Hepatocyte (in vitro differentiated cells): ENCODE data around the gene OR5B3.

Experiments
- CTCF ChIP-seq: fragments of 200-600 bp; sonication (generic); IDR thresholded peaks from 2 replicates; pipeline ENCODE4 v1.5.1; 2016; ENCODE audit warnings: antibody characterized with exemption, mild to moderate bottlenecking; ENCODE audit not compliant: poor library complexity
- EZH2 ChIP-seq: fragments of 200-600 bp; sonication (generic); IDR thresholded peaks from 2 replicates; pipeline ENCODE4 v1.6.1; 2016; ENCODE audit warnings: antibody characterized with exemption, mild to moderate bottlenecking, borderline replicate concordance

GRCh38 chr11:58428021-58428420, 21.3 kb upstream of the OR5B3 start, which contains the start of gene OR5B2:
- no peak for TF ChIP-seq CTCF
- no peak for TF ChIP-seq EZH2
